ENCODE measurements around the gene UQCR10.

- TF ChIP-seq CTCF (IDR thresholded peaks at IDR 0.05; ENCODE audit: low read depth, low read length, poor library complexity, severe bottlenecking) (no peak), EZH2phosphoT487 (IDR thresholded peaks at IDR 0.05; ENCODE audit: borderline replicate concordance, low read length) (no peak)
Observed at GRCh38 chr22:29719899-29720645, 47.1 kb upstream of the UQCR10 start, which contains the start of gene CABP7.
